ENCODE data around the gene EXOC4.

EXOC4 gene

GRCh38 chr7:133540096-133540860 is 287.4 kb downstream of the EXOC4 start:
- no peaks in the 10 kb centered on the region for H3K9me2 ChIP-seq (replicated peaks; ENCODE audit: control insufficient read depth, low read length)
- H4K20me1 ChIP-seq (ENCODE audit: control insufficient read depth, insufficient read depth, low read depth, low read length): no peaks in the 10 kb centered on the region
- H3K9me3 ChIP-seq (ENCODE audit: control insufficient read depth, insufficient read depth, low read length): no peaks in the 10 kb centered on the region
- H3K27ac ChIP-seq (ENCODE audit: low read depth, low read length): no peak overlapping the region
- TF ChIP-seq EZH2phosphoT487 (IDR thresholded peaks at IDR 0.05; ENCODE audit: borderline replicate concordance, low read length) (no peak), CTCF (IDR thresholded peaks at IDR 0.05; ENCODE audit: low read depth, low read length, poor library complexity, severe bottlenecking) (no peak)
- no peaks in the 10 kb centered on the region for H3K36me3 ChIP-seq (ENCODE audit: control insufficient read depth, low read length)
- no peak overlapping the region for H3K4me3 ChIP-seq (ENCODE audit: low read length)
- H3F3A ChIP-seq (ENCODE audit: control insufficient read depth, insufficient read depth): no peaks in the 10 kb centered on the region
- H3K4me1 ChIP-seq (ENCODE audit: control insufficient read depth, low read length): no peaks in the 10 kb centered on the region
- no peak overlapping the region for H3K4me2 ChIP-seq (ENCODE audit: low read length)
- no peaks in the 10 kb centered on the region for H3K79me2 ChIP-seq (ENCODE audit: control insufficient read depth, low read length)
- no peaks in the 10 kb centered on the region for H3K27me3 ChIP-seq (ENCODE audit: control insufficient read depth, low read length)

- Histone ChIP-seq H3K9me2 (replicated peaks; ENCODE audit: control insufficient read depth, low read length) (no peaks in the 10 kb centered on the region), H4K20me1 (ENCODE audit: control insufficient read depth, insufficient read depth, low read depth, low read length) (no peaks in the 10 kb centered on the region), H3K27ac (ENCODE audit: low read depth, low read length) (no peak overlapping the region), H3K4me3 (ENCODE audit: low read length) (no peak overlapping the region), H3K4me1 (ENCODE audit: control insufficient read depth, low read length) (no peaks in the 10 kb centered on the region), H3K79me2 (ENCODE audit: control insufficient read depth, low read length) (no peaks in the 10 kb centered on the region), H3F3A (ENCODE audit: control insufficient read depth, insufficient read depth) (no peaks in the 10 kb centered on the region), H3K4me2 (ENCODE audit: low read length) (no peak overlapping the region), H3K27me3 (ENCODE audit: control insufficient read depth, low read length) (no peaks in the 10 kb centered on the region), H3K9me3 (ENCODE audit: control insufficient read depth, insufficient read depth, low read length) (no peaks in the 10 kb centered on the region), H3K36me3 (ENCODE audit: control insufficient read depth, low read length) (no peaks in the 10 kb centered on the region)
- no peak for TF ChIP-seq EZH2phosphoT487 (IDR thresholded peaks at IDR 0.05; ENCODE audit: borderline replicate concordance, low read length)
- TF ChIP-seq CTCF (IDR thresholded peaks at IDR 0.05; ENCODE audit: low read depth, low read length, poor library complexity, severe bottlenecking): no peak
Measured at GRCh38 chr7:133542209-133542780, 289.4 kb downstream of the EXOC4 start.

- Histone ChIP-seq H3F3A (ENCODE audit: control insufficient read depth, insufficient read depth) (no peaks in the 10 kb centered on the region), H3K27ac (ENCODE audit: low read depth, low read length) (no peak overlapping the region), H3K79me2 (ENCODE audit: control insufficient read depth, low read length) (no peaks in the 10 kb centered on the region), H3K36me3 (ENCODE audit: control insufficient read depth, low read length) (no peaks in the 10 kb centered on the region), H3K4me3 (ENCODE audit: low read length) (no peak overlapping the region), H3K9me2 (replicated peaks; ENCODE audit: control insufficient read depth, low read length) (no peaks in the 10 kb centered on the region), H3K4me1 (ENCODE audit: control insufficient read depth, low read length) (no peaks in the 10 kb centered on the region), H3K9me3 (ENCODE audit: control insufficient read depth, insufficient read depth, low read length) (no peaks in the 10 kb centered on the region), H3K27me3 (ENCODE audit: control insufficient read depth, low read length) (no peaks in the 10 kb centered on the region), H3K4me2 (ENCODE audit: low read length) (no peak overlapping the region), H4K20me1 (ENCODE audit: control insufficient read depth, insufficient read depth, low read depth, low read length) (no peaks in the 10 kb centered on the region)
- TF ChIP-seq CTCF (IDR thresholded peaks at IDR 0.05; ENCODE audit: low read depth, low read length, poor library complexity, severe bottlenecking): no peak
- no peak for TF ChIP-seq EZH2phosphoT487 (IDR thresholded peaks at IDR 0.05; ENCODE audit: borderline replicate concordance, low read length)
Measured at GRCh38 chr7:133543657-133544056, 290.8 kb downstream of the EXOC4 start.

Measured in DOHH2 (cell line).